H9 (cell line): Measurements from ENCODE around the gene RDM1. TPM values are rescaled to one million over a fixed set of nuclear protein-coding genes. Genes with fewer than 3 reads are reported as not detected.

ENCODE experiments used
- DNase-seq: peaks from one replicate; pipeline ENCODE4 v3.0.0-alpha.2; 2017
- H2AFZ ChIP-seq: one replicate; pipeline ENCODE4 v1.6.1; 2013; ENCODE audit warnings: mild to moderate bottlenecking, low read length, control low read depth, moderate library complexity
- H2AK5ac ChIP-seq: 2 replicates; pipeline ENCODE4 v1.6.1; 2013; ENCODE audit warnings: low read length, control low read depth, mixed read lengths; ENCODE audit not compliant: insufficient read length
- H2BK120ac ChIP-seq: one replicate; pipeline ENCODE4 v1.6.1; 2013; ENCODE audit warnings: low read depth, mild to moderate bottlenecking, low read length, control low read depth, inconsistent platforms; ENCODE audit not compliant: poor library complexity, severe bottlenecking
- H2BK12ac ChIP-seq: 2 replicates; pipeline ENCODE4 v1.6.1; 2013; ENCODE audit warnings: low read length, control low read depth, mixed read lengths, low read depth; ENCODE audit not compliant: insufficient read length
- H2BK15ac ChIP-seq: 2 replicates; pipeline ENCODE4 v1.6.1; 2013; ENCODE audit warnings: low read depth, low read length, control low read depth
- H2BK20ac ChIP-seq: one replicate; pipeline ENCODE4 v1.6.1; 2013; ENCODE audit warnings: low read depth, mild to moderate bottlenecking, low read length, control low read depth, inconsistent platforms; ENCODE audit not compliant: poor library complexity, severe bottlenecking
- H2BK5ac ChIP-seq: 2 replicates; pipeline ENCODE4 v1.6.1; 2013; ENCODE audit warnings: low read length, control low read depth, mixed read lengths; ENCODE audit not compliant: insufficient read length
- H3K14ac ChIP-seq: 2 replicates; pipeline ENCODE4 v1.6.1; 2013; ENCODE audit warnings: low read length, control low read depth; ENCODE audit not compliant: insufficient read depth
- H3K18ac ChIP-seq: 2 replicates; pipeline ENCODE4 v1.6.1; 2013; ENCODE audit warnings: low read depth, mild to moderate bottlenecking, mixed read lengths, low read length, control low read depth; ENCODE audit not compliant: insufficient read length
- H3K23ac ChIP-seq: 2 replicates; pipeline ENCODE4 v1.6.1; 2013; ENCODE audit warnings: low read length, control low read depth, mixed read lengths, low read depth; ENCODE audit not compliant: insufficient read length
- H3K23me2 ChIP-seq: 2 replicates; pipeline ENCODE4 v1.6.1; 2013; ENCODE audit warnings: low read depth, mild to moderate bottlenecking, mixed read lengths, low read length, control low read depth; ENCODE audit not compliant: insufficient read length, poor library complexity, severe bottlenecking
- H3K27ac ChIP-seq: 2 replicates; pipeline ENCODE4 v1.5.1; 2013; ENCODE audit warnings: low read length, control low read depth, mixed read lengths, low read depth; ENCODE audit not compliant: insufficient read length
- H3K27me3 ChIP-seq: 2 replicates; pipeline ENCODE4 v1.6.1; 2013; ENCODE audit warnings: low read length, control low read depth, inconsistent platforms; ENCODE audit not compliant: insufficient read depth
- H3K4ac ChIP-seq: 2 replicates; pipeline ENCODE4 v1.6.1; 2013; ENCODE audit warnings: low read depth, mild to moderate bottlenecking, control low read depth, inconsistent platforms, low read length, moderate library complexity
- H3K4me1 ChIP-seq: 2 replicates; pipeline ENCODE4 v1.6.1; 2013; ENCODE audit warnings: low read length, control low read depth, inconsistent platforms; ENCODE audit not compliant: insufficient read depth
- H3K4me2 ChIP-seq: 2 replicates; pipeline ENCODE4 v1.6.1; 2013; ENCODE audit warnings: low read length, control low read depth, mixed read lengths; ENCODE audit not compliant: insufficient read length, insufficient read depth
- H3K56ac ChIP-seq: 2 replicates; pipeline ENCODE4 v1.6.1; 2013; ENCODE audit warnings: low read depth, mild to moderate bottlenecking, mixed read lengths, low read length, control low read depth; ENCODE audit not compliant: insufficient read length
- H3K79me1 ChIP-seq: 2 replicates; pipeline ENCODE4 v1.6.1; 2013; ENCODE audit warnings: low read depth, mild to moderate bottlenecking, moderate library complexity, low read length, control low read depth, inconsistent platforms; ENCODE audit not compliant: insufficient read depth, poor library complexity, severe bottlenecking
- H3K79me2 ChIP-seq: 2 replicates; pipeline ENCODE4 v1.6.1; 2013; ENCODE audit warnings: low read length, control low read depth, inconsistent platforms; ENCODE audit not compliant: insufficient read depth
- H3K9ac ChIP-seq: 2 replicates; pipeline ENCODE4 v1.6.1; 2013; ENCODE audit warnings: low read length, control low read depth, mixed read lengths; ENCODE audit not compliant: insufficient read length; ENCODE audit errors: extremely low read depth
- H3K9me3 ChIP-seq: one replicate; pipeline ENCODE4 v1.6.1; 2013; ENCODE audit warnings: low read depth, low read length, inconsistent platforms; ENCODE audit not compliant: control insufficient read depth
- H3T11ph ChIP-seq: one replicate; pipeline ENCODE4 v1.6.1; 2013; ENCODE audit warnings: mild to moderate bottlenecking, low read length, control low read depth, inconsistent platforms
- H4K20me1 ChIP-seq: one replicate; pipeline ENCODE4 v1.6.1; 2013; ENCODE audit not compliant: control insufficient read depth, insufficient read length, insufficient read depth
- H4K5ac ChIP-seq: 2 replicates; pipeline ENCODE4 v1.6.1; 2013; ENCODE audit warnings: low read depth, mild to moderate bottlenecking, mixed read lengths, low read length, control low read depth; ENCODE audit not compliant: insufficient read length
- H4K8ac ChIP-seq: replicated peaks from 2 replicates; pipeline ENCODE4 v1.6.1; 2013; ENCODE audit warnings: low read length, control low read depth, mixed read lengths, low read depth; ENCODE audit not compliant: insufficient read length
- H4K91ac ChIP-seq: 2 replicates; pipeline ENCODE4 v1.6.1; 2013; ENCODE audit warnings: low read depth, mild to moderate bottlenecking, moderate library complexity, mixed read lengths, low read length, control low read depth; ENCODE audit not compliant: insufficient read length
- H3K27ac Mint-ChIP-seq, 3 experiments: 2 replicates in 2 of 3; 3 replicates in 1 of 3; pipeline ENCODE4 v1.8.0; 2020 to 2021; ENCODE audit warnings: mixed read lengths in 3 of 3, mild to moderate bottlenecking in 1 of 3, moderate library complexity in 1 of 3
- H3K27me3 Mint-ChIP-seq: 2 replicates; pipeline ENCODE4 v1.8.0; 2021; ENCODE audit warnings: low read depth, mild to moderate bottlenecking, moderate library complexity, mixed read lengths
- H3K36me3 Mint-ChIP-seq, 3 experiments: 2 replicates in 2 of 3; 3 replicates in 1 of 3; pipeline ENCODE4 v1.8.0; 2020 to 2021; ENCODE audit warnings: low read depth in 3 of 3, mixed read lengths in 3 of 3; ENCODE audit not compliant: insufficient read depth in 1 of 3
- H3K4me1 Mint-ChIP-seq, 2 experiments: 2 replicates each; pipeline ENCODE4 v1.8.0; 2020; ENCODE audit warnings: mixed read lengths in 2 of 2
- H3K4me3 Mint-ChIP-seq, 2 experiments: 2 replicates in 1 of 2; 3 replicates in 1 of 2; pipeline ENCODE4 v1.8.0; 2020 to 2021; ENCODE audit warnings: mild to moderate bottlenecking in 2 of 2, mixed read lengths in 2 of 2, moderate library complexity in 1 of 2
- H3K9me3 Mint-ChIP-seq, 2 experiments: 2 replicates in 1 of 2; 3 replicates in 1 of 2; pipeline ENCODE4 v1.8.0; 2020; ENCODE audit warnings: mild to moderate bottlenecking in 2 of 2, mixed read lengths in 2 of 2, moderate library complexity in 1 of 2
- WGBS: extraction: QIAGEN DNeasy Blood & Tissue Kit; methylation state at CpG from one replicate; pipeline ENCODE4 v1.1.7; 2013; ENCODE audit warnings: missing lambda C conversion rate, low lambda C conversion rate, mixed read lengths; ENCODE audit not compliant: insufficient read length; ENCODE audit errors: extremely low coverage; 5-methylcytosine and 5-hydroxymethylcytosine counted together
- total RNA-seq: library from RNA; stranded (reverse); gene quantifications from 2 replicates; pipeline ENCODE4 v1.2.1, GENCODE V29; 2021
- TF ChIP-seq, protein P1 (sequence below): fragments of 200-600 bp; sonication (generic); conservative IDR thresholded peaks from 3 replicates; pipeline ENCODE4 v1.8.0; 2021; ENCODE audit warnings: antibody characterized with exemption, mild to moderate bottlenecking

RDM1 gene
- total RNA-seq, 1 experiment from 2014 or later, result 9.0 TPM

DNA sequence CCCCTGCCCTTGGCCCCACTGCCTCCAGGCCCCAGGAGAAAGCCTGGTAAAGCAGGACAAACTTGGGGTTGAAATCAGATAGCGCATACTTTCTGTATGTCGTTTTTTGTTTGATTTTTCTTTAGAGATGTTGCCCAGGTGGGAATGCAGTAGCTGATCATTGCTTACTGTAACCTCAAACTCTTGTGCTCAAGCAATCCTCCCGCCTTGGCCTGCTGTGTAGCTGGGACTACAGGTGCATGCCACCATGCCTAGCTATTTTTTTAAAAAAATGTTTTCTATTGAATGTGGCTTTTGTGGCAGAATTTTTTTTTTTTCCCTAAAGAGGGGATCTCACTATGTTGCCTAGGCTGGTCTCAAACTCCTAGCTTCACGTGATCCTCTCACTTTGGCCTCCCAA lies 39.3 kb downstream of the RDM1 start:
- Histone ChIP-seq H3K14ac (no peak overlapping the region), H2BK15ac (no peak overlapping the region), H3K9me3 (no peaks in the 10 kb centered on the region), H3K4me1 (peaks cover 2% of the 10 kb centered on the region; the same call in 1 of the 2 replicates), H2AFZ (no peak overlapping the region), H3T11ph (no peak overlapping the region), H2BK120ac (no peak overlapping the region), H2BK20ac (no peak overlapping the region), H3K27me3 (no peaks in the 10 kb centered on the region), H4K91ac (no peak overlapping the region), H3K23ac (no peak overlapping the region), H3K79me1 (no peaks in the 10 kb centered on the region), H3K56ac (no peak overlapping the region), H3K79me2 (no peaks in the 10 kb centered on the region), H2BK12ac (no peak overlapping the region), H3K4me2 (no peak overlapping the region), H4K8ac (no peak overlapping the region), H2BK5ac (no peak overlapping the region), H4K20me1 (no peaks in the 10 kb centered on the region), H3K18ac (no peak overlapping the region), H3K4ac (no peak overlapping the region), H3K9ac (no peak overlapping the region), H4K5ac (no peak overlapping the region), H3K27ac (no peak overlapping the region), H2AK5ac (no peak overlapping the region), H3K23me2 (no peaks in the 10 kb centered on the region)
- WGBS, result no CpG with 5 or more reads among the region's 4 CpGs
- Mint-ChIP-seq H3K27ac (no peak overlapping the region), H3K4me1 (peaks cover 15 to 20% of the 10 kb centered on the region in 2 experiments), H3K36me3 (no peaks in the 10 kb centered on the region), H3K4me3 (no peak overlapping the region), H3K27me3 (no peaks in the 10 kb centered on the region), H3K9me3 (no peaks in the 10 kb centered on the region)
- no peak for DNase-seq
- TF ChIP-seq, protein P1, sequence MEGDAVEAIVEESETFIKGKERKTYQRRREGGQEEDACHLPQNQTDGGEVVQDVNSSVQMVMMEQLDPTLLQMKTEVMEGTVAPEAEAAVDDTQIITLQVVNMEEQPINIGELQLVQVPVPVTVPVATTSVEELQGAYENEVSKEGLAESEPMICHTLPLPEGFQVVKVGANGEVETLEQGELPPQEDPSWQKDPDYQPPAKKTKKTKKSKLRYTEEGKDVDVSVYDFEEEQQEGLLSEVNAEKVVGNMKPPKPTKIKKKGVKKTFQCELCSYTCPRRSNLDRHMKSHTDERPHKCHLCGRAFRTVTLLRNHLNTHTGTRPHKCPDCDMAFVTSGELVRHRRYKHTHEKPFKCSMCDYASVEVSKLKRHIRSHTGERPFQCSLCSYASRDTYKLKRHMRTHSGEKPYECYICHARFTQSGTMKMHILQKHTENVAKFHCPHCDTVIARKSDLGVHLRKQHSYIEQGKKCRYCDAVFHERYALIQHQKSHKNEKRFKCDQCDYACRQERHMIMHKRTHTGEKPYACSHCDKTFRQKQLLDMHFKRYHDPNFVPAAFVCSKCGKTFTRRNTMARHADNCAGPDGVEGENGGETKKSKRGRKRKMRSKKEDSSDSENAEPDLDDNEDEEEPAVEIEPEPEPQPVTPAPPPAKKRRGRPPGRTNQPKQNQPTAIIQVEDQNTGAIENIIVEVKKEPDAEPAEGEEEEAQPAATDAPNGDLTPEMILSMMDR, result no peak
